OCI-LY3 (cell line): Measurements from ENCODE around the gene IL1RAP.

Experiments
- H2AFZ ChIP-seq: fragments of 200-600, 300-600 bp; shearing (Covaris generic); 2 replicates; pipeline ENCODE4 v1.6.0; 2014; ENCODE audit warnings: antibody characterized with exemption, low read depth, low read length
- H3K27ac ChIP-seq: fragments of 200-600, 300-600 bp; sonication (generic); 2 replicates; pipeline ENCODE4 v1.5.1; 2014; ENCODE audit warnings: mild to moderate bottlenecking, low read length, moderate library complexity, mixed read lengths
- H3K27me3 ChIP-seq: fragments of 200-600, 300-600 bp; sonication (generic); 2 replicates; pipeline ENCODE4 v1.6.1; 2014; ENCODE audit warnings: low read depth, low read length, mixed read lengths
- H3K36me3 ChIP-seq: fragments of 200-600, 300-600 bp; sonication (generic); replicated peaks from 2 replicates; pipeline ENCODE3; 2014; ENCODE audit warnings: low read depth, low read length, mixed read lengths
- H3K4me1 ChIP-seq: fragments of 300-600, 200-600 bp; sonication (generic); 2 replicates; pipeline ENCODE4 v1.6.1; 2014; ENCODE audit warnings: low read length, mixed read lengths
- H3K4me2 ChIP-seq: fragments of 200-600, 300-600 bp; sonication (generic); 2 replicates; pipeline ENCODE4 v1.6.1; 2014; ENCODE audit warnings: low read length, mixed read lengths
- H3K4me3 ChIP-seq: fragments of 300-600, 200-600 bp; sonication (generic); 2 replicates; pipeline ENCODE4 v1.5.1; 2014; ENCODE audit warnings: antibody characterized with exemption, mild to moderate bottlenecking, low read length, moderate library complexity
- H3K79me2 ChIP-seq: fragments of 300-600, 200-600 bp; shearing (Covaris generic); 2 replicates; pipeline ENCODE4 v1.6.1; 2014; ENCODE audit warnings: mild to moderate bottlenecking, low read length, mixed read lengths
- H3K9ac ChIP-seq: fragments of 300-600, 200-600 bp; shearing (Covaris generic); 2 replicates; pipeline ENCODE4 v1.6.0; 2014; ENCODE audit warnings: mild to moderate bottlenecking, low read length, moderate library complexity
- H3K9me3 ChIP-seq: fragments of 200-600, 300-600 bp; shearing (Covaris generic); 2 replicates; pipeline ENCODE4 v1.6.1; 2014; ENCODE audit warnings: low read length, mixed read lengths; ENCODE audit not compliant: insufficient read depth
- H4K20me1 ChIP-seq: fragments of 200-600, 300-600 bp; sonication (generic); 2 replicates; pipeline ENCODE4 v1.6.1; 2016; ENCODE audit warnings: low read length, mixed read lengths; ENCODE audit not compliant: insufficient read depth
- EZH2phosphoT487 ChIP-seq: fragments of 200-600 bp; shearing (Covaris generic); IDR thresholded peaks from 2 replicates; pipeline ENCODE4 v1.6.1; 2018; ENCODE audit warnings: antibody characterized with exemption, mixed run types, low read depth
- TF ChIP-seq, protein P1 (sequence below): fragments of 200-600, 300-600 bp; sonication (generic); IDR thresholded peaks from 2 replicates; pipeline ENCODE4 v1.5.1; 2014; ENCODE audit warnings: antibody characterized with exemption, low read length, low read depth

IL1RAP gene

DNA sequence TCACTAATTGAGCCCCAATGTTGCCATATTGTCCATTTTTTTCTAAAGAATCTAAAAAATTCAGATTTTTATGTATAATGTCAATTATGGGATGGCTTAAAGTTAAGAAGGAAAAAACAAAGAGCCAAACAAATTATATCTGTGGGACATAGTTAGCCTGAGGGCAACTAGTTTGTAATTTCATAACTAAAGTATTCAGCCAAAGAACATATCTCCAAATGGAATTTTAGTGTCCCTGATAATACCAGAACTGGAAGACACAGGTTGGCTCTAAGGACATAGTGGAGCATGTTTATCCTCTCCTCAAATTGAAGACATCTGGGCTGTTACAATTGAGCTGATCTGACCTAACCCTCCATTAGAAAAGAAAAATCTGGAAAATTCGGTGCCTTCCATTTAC, 144.2 kb downstream of the IL1RAP start:
- H3K9me3 ChIP-seq, result no peaks in the 10 kb centered on the region
- H3K4me1 ChIP-seq, result no peaks in the 10 kb centered on the region
- no peaks in the 10 kb centered on the region for H3K27me3 ChIP-seq
- no peak overlapping the region for H3K4me2 ChIP-seq
- H3K36me3 ChIP-seq, result no peaks in the 10 kb centered on the region
- no peaks in the 10 kb centered on the region for H3K79me2 ChIP-seq
- H3K4me3 ChIP-seq, result no peak overlapping the region
- H3K9ac ChIP-seq, result no peak overlapping the region
- H2AFZ ChIP-seq, result no peak overlapping the region
- no peak overlapping the region for H3K27ac ChIP-seq
- H4K20me1 ChIP-seq, result no peaks in the 10 kb centered on the region
- TF ChIP-seq, protein P1, sequence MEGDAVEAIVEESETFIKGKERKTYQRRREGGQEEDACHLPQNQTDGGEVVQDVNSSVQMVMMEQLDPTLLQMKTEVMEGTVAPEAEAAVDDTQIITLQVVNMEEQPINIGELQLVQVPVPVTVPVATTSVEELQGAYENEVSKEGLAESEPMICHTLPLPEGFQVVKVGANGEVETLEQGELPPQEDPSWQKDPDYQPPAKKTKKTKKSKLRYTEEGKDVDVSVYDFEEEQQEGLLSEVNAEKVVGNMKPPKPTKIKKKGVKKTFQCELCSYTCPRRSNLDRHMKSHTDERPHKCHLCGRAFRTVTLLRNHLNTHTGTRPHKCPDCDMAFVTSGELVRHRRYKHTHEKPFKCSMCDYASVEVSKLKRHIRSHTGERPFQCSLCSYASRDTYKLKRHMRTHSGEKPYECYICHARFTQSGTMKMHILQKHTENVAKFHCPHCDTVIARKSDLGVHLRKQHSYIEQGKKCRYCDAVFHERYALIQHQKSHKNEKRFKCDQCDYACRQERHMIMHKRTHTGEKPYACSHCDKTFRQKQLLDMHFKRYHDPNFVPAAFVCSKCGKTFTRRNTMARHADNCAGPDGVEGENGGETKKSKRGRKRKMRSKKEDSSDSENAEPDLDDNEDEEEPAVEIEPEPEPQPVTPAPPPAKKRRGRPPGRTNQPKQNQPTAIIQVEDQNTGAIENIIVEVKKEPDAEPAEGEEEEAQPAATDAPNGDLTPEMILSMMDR, result no peak
- no peak for TF ChIP-seq EZH2phosphoT487

DNA sequence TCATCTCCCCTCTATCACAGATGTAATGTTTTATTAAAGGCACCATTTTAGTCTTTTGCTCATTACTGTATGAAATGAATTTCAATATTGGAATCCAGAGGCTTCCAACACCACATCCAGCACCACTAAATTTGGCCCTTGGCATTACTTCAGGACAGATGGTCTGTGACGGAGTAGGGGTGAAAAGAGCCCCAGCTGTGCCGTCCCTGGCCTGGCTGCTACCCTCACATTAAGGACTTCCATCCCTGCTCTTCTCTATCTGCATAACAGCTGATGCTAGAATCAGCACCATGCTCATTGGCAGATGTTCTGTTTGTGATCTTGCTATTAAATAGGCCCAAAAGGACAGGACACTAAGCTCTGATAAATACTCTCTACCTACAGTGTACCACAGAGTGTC, 152.9 kb downstream of the IL1RAP start:
- TF ChIP-seq, protein P1, result no peak
- TF ChIP-seq EZH2phosphoT487, result no peak
- no peaks in the 10 kb centered on the region for H4K20me1 ChIP-seq
- no peak overlapping the region for H3K27ac ChIP-seq
- no peak overlapping the region for H2AFZ ChIP-seq
- H3K4me2 ChIP-seq, result no peak overlapping the region
- no peaks in the 10 kb centered on the region for H3K27me3 ChIP-seq
- peaks cover 10% of the 10 kb centered on the region for H3K4me1 ChIP-seq
- no peaks in the 10 kb centered on the region for H3K36me3 ChIP-seq
- no peaks in the 10 kb centered on the region for H3K79me2 ChIP-seq
- H3K9ac ChIP-seq, result no peak overlapping the region
- no peaks in the 10 kb centered on the region for H3K9me3 ChIP-seq
- H3K4me3 ChIP-seq, result no peak overlapping the region

DNA sequence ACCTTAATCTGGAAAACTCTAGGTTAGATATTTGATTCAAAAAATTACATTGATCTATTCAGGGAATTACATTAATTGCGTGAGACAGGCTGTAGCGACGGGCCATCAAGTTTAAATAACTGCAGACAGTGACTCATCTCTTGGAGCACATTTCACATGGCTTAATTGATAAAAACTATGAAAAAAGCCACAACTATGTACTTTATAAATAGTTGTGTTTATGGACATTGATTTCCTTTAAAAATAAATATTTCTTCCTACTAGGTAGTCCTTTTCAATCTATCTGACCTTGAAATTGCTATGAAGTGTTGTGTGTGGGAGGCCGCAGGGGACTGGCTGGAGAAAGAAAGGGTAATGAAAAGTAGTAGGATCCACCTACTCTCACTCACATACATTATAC, 157.8 kb downstream of the IL1RAP start:
- Histone ChIP-seq H3K4me2 (no peak overlapping the region), H3K36me3 (no peaks in the 10 kb centered on the region), H3K9ac (no peak overlapping the region), H3K9me3 (no peaks in the 10 kb centered on the region), H4K20me1 (no peaks in the 10 kb centered on the region), H3K27me3 (no peaks in the 10 kb centered on the region), H3K79me2 (no peaks in the 10 kb centered on the region), H3K4me1 (peaks cover 5% of the 10 kb centered on the region), H2AFZ (no peak overlapping the region), H3K27ac (no peak overlapping the region), H3K4me3 (no peak overlapping the region)
- TF ChIP-seq EZH2phosphoT487, result no peak
- TF ChIP-seq, protein P1, result no peak

DNA sequence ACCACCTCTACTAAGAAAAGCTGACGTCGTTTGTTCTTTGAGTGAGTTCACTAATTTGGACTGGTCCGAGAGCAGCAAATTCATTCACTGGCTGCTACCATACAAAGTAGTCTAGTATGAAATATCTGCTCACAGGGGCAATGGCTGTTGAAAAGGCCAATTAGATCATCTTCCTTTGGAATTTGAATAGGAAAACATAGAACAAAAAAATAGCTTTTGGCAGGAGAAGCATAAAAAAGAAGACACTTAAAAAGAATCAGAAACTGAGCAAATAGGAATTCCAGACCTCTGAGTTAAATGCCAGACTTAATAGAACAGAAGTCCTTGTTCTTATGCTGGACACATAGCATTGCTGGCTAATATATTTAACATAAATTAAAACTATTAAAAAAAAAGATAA, 159.3 kb downstream of the IL1RAP start:
- no peak overlapping the region for H3K27ac ChIP-seq
- peaks cover 5% of the 10 kb centered on the region for H3K4me1 ChIP-seq
- TF ChIP-seq EZH2phosphoT487, result no peak
- TF ChIP-seq, protein P1, result no peak
- H3K4me2 ChIP-seq, result no peak overlapping the region
- H3K9ac ChIP-seq, result no peak overlapping the region
- H3K79me2 ChIP-seq, result no peaks in the 10 kb centered on the region
- H3K36me3 ChIP-seq, result no peaks in the 10 kb centered on the region
- H4K20me1 ChIP-seq, result no peaks in the 10 kb centered on the region
- H3K27me3 ChIP-seq, result no peaks in the 10 kb centered on the region
- H3K9me3 ChIP-seq, result no peaks in the 10 kb centered on the region
- no peak overlapping the region for H2AFZ ChIP-seq
- no peak overlapping the region for H3K4me3 ChIP-seq
